AG09319 (cell line): ENCODE results near the gene GATAD1.
"Not testable (repeated sequence)": the region's sequence is repeated elsewhere in the genome, so short reads cannot be mapped to it uniquely, and the experiment has no call there.

Experiments used
- DNase-seq: peaks from one replicate; pipeline ENCODE4 v3.0.0-alpha.2; 2010; ENCODE audit warnings: low read depth; ENCODE audit errors: extremely low read depth
- TF ChIP-seq, protein P1 (sequence below): IDR thresholded peaks from 2 replicates; pipeline ENCODE4 v1.5.1; 2011; ENCODE audit warnings: low read depth, mild to moderate bottlenecking, inconsistent platforms, low read length, moderate library complexity

GATAD1 gene

DNA sequence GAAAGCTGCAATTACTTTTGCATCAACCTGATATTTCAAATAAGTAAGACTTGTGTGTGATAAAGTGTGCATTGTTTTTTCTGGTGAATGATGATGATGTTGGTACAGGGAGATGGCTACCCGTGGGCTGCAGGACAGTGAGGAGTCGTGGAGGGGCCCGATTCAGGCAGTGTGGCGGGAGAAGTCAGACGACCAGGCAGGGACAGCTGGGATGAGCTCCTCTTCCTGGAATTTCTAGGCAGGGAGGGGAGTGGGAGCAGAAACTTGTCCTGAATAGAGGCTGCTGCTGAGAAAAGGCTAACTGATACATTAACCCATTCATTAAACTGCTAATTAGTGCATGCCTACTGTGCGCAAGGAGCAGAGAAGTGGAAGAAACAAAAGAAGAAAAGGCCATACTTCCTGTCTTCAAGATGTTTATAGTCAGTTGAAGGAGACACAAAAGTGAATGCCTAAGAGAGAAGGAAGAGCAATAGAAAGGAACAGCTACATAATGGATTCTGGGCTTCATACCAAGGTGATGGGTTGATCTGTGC is 9.3 kb upstream of the GATAD1 start:
- DNase-seq: no peak
- TF ChIP-seq, protein P1, sequence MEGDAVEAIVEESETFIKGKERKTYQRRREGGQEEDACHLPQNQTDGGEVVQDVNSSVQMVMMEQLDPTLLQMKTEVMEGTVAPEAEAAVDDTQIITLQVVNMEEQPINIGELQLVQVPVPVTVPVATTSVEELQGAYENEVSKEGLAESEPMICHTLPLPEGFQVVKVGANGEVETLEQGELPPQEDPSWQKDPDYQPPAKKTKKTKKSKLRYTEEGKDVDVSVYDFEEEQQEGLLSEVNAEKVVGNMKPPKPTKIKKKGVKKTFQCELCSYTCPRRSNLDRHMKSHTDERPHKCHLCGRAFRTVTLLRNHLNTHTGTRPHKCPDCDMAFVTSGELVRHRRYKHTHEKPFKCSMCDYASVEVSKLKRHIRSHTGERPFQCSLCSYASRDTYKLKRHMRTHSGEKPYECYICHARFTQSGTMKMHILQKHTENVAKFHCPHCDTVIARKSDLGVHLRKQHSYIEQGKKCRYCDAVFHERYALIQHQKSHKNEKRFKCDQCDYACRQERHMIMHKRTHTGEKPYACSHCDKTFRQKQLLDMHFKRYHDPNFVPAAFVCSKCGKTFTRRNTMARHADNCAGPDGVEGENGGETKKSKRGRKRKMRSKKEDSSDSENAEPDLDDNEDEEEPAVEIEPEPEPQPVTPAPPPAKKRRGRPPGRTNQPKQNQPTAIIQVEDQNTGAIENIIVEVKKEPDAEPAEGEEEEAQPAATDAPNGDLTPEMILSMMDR: no peak

DNA sequence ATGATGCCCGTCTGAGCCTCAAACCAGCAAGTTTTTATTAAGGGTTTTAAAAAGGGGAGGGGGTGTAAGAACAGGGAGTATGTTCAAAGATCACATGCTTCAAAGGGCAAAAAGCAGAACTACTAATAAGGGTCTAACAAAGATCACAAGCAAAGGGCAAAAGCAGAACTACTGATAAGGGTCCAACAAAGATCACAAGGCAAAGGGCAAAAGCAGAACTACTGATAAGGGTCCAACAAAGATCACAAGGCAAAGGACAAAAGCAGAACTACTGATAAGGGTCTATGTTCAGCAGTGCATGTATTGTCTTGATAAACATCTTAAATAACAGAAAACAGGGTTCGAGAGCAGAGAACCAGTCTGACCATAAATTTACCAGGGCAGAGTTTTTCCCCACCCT is 4.6 kb upstream of the GATAD1 start:
- not testable (repeated sequence) for DNase-seq

DNA sequence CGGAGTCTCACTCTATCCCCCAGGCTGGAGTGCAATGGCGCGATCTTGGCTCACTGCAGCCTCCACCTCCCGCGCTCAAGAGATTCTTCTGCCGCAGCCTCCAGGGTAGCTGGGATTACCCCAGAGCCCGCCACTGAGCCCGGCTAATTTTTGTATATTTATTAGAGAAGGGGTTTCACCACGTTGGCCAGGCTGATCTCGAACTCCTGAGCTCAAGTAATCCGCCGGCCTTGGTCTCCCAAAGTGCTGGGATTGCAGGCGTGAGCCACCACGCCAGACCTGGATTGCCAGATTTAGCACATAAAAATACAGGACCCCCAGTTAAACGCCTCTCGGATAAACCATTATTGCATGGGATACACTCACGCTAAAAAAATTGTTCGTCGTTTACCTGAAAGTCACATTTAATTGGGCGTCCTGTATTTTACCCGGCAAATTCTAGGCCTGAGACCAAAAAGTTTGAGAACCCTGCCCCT is 375 bp upstream of the GATAD1 start:
- no peak for DNase-seq
- TF ChIP-seq, protein P1: no peak

DNA sequence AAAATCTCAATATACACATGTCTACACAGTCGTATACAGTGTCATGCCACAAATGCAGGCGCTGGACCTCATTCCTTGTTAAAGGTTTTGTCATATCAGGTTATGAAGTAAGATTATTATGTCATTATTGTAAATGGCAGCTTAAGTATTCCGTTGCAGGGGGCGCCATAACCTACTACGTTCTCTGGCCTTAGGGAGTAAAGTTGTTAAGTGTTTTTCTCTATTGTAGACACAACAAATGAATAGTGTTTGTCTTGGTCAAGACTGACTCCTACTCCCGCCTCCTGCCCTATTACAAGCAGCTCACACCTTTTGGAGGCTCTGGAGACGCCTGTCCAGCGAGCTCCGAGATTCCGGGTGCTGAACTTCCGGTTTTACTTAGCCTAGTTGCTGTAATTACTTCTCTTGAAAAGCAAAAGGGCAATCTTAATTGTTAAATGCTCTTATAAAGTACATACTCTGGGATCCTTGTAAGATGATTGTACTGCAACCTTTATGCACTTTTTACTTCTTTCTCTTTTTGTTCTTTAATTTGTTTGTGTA is 994 bp downstream of the GATAD1 start:
- TF ChIP-seq, protein P1: peak; percentile 56
- DNase-seq: no peak

DNA sequence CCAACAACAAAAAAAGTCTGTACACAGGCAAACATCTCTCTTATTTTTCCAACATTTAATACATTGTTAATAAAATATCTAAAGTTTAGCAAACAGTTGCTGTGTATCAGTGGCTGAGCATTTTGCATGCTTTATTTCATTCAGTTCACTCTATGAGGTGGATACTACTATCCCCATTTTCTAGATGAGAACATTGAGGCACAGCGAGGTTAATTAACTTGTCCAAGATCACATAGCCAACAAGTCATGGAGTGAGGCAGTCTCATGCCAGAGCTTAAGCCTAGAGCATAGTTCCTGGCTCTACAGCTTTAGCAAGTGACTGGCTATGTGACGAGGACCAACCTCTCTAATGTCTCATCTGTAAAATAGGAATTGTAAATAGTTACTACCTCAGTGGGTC is 4.4 kb downstream of the GATAD1 start:
- TF ChIP-seq, protein P1: no peak
- DNase-seq: no peak

DNA sequence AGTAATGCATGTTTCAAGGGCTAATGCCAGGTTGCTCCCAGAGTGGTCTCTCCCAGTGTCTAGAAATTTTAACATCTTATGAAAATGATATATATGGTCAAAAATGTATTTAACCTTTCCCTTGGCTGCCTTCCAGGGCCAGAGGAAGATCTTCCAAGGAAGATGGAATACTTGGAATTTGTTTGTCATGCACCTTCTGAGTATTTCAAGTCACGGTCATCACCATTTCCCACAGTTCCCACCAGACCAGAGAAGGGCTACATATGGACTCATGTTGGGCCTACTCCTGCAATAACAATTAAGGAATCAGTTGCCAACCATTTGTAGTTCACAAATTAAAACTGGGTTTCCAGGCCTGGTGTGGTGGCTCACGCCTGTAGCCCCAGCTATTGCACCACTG is 9.0 kb downstream of the GATAD1 start:
- TF ChIP-seq, protein P1: no peak
- DNase-seq: no peak

DNA sequence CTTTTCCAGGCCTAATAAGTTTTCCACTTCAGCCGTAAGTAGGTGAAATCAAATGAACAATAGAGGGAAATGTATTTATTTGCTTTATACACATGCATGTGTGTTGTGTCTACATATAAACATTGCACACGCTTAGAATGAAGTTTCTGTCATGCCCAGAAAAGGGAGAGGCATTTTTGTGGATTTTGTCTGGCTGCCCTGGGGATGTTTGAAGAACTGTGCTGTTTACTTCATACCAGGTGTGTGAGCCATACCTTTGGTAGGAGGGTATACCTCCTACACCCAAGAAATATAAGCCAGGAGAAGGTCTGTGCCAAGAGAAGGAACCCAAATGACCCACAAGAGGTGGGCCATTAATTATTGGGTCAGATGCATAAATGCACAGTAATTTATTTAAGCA is 12.8 kb downstream of the GATAD1 start:
- TF ChIP-seq, protein P1: no peak
- no peak for DNase-seq

DNA sequence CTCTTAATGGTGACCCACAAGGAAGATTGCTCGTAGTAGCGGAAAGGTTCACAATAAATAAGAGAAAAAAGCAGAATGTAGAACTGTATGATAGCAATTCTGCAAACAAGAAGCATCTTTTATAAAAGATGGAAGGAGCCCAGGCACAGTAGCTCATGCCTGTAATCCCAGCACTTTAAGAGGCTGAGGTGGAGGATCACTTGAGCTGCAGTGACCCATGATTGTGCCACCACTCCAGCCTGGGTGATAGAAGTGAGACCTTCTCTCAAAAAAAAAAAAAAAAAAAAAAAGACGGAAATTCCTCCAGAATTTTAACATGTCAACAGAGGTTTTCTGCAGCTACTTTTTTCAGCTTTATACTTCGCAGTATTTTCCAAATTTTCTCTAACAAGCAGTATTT is 13.2 kb downstream of the GATAD1 start:
- no peak for DNase-seq

More for the DNA sequence above, 13.2 kb downstream of the GATAD1 start:
- TF ChIP-seq, protein P1: no peak
